ENCODE measurements around the gene BCL2L11. TPM values are rescaled to one million over a fixed set of nuclear protein-coding genes. Genes with fewer than 3 reads are reported as not detected.

Gene BCL2L11
- total RNA-seq, 1 donor from 2014 or later: 32.5 TPM

- H3K9me3 Mint-ChIP-seq (ENCODE audit: unreplicated experiment): peaks cover 3% of the 10 kb centered on the region
- no peak for DNase-seq (ENCODE audit: low spot score)
- H3K36me3 Mint-ChIP-seq (ENCODE audit: low read depth, unreplicated experiment): peaks cover 12% of the 10 kb centered on the region
- H3K4me3 Mint-ChIP-seq (ENCODE audit: unreplicated experiment): no peak overlapping the region
- no peak overlapping the region for H3K27ac Mint-ChIP-seq (ENCODE audit: unreplicated experiment)
- no peaks in the 10 kb centered on the region for H3K4me1 Mint-ChIP-seq (ENCODE audit: unreplicated experiment)
- TF ChIP-seq CTCF (IDR thresholded peaks at IDR 0.05; ENCODE audit: unreplicated experiment): no peak
- H3K27me3 Mint-ChIP-seq (ENCODE audit: unreplicated experiment): peaks cover 4% of the 10 kb centered on the region
Observed at GRCh38 chr2:111216811-111217652, 96.3 kb downstream of the BCL2L11 start.
